Ishikawa (cell line): Measurements from ENCODE around the gene DACT2.
A peak's percentile ranks its signal among the peaks of the same experiment; 100 is the strongest.

Source experiments
- CEBPB ChIP-seq: IDR thresholded peaks from 2 replicates; pipeline ENCODE4 v1.6.1; 2012
- CREB1 ChIP-seq: IDR thresholded peaks from 2 replicates; pipeline ENCODE4 v1.6.1; 2012; ENCODE audit warnings: low read depth
- EGR1 ChIP-seq: IDR thresholded peaks from 2 replicates; pipeline ENCODE4 v1.6.1; 2012
- EP300 ChIP-seq: IDR thresholded peaks from 2 replicates; pipeline ENCODE4 v1.6.1; 2012; ENCODE audit warnings: borderline replicate concordance
- FOXM1 ChIP-seq: IDR thresholded peaks from 2 replicates; pipeline ENCODE4 v1.6.1; 2012; ENCODE audit warnings: low read depth, borderline replicate concordance
- MAX ChIP-seq: IDR thresholded peaks from 2 replicates; pipeline ENCODE4 v1.6.1; 2012
- NFIC ChIP-seq: IDR thresholded peaks from 2 replicates; pipeline ENCODE4 v1.6.1; 2012
- RAD21 ChIP-seq: IDR thresholded peaks from 2 replicates; pipeline ENCODE4 v1.6.1; 2012; ENCODE audit warnings: low read depth
- REST ChIP-seq: IDR thresholded peaks from 2 replicates; pipeline ENCODE4 v1.6.1; 2012; ENCODE audit warnings: low read depth, mild to moderate bottlenecking
- TAF1 ChIP-seq: IDR thresholded peaks from 2 replicates; pipeline ENCODE4 v1.6.1; 2012; ENCODE audit warnings: low read depth, mild to moderate bottlenecking
- TCF12 ChIP-seq: IDR thresholded peaks from 2 replicates; pipeline ENCODE4 v1.6.1; 2012; ENCODE audit warnings: low read depth
- TEAD4 ChIP-seq: IDR thresholded peaks from 2 replicates; pipeline ENCODE4 v1.6.1; 2012
- USF1 ChIP-seq: IDR thresholded peaks from 2 replicates; pipeline ENCODE4 v1.6.1; 2012
- YY1 ChIP-seq: IDR thresholded peaks from 2 replicates; pipeline ENCODE4 v1.6.1; 2012; ENCODE audit warnings: low read depth
- ZBTB7A ChIP-seq: IDR thresholded peaks from 2 replicates; pipeline ENCODE4 v1.6.1; 2012; ENCODE audit warnings: low read depth

The DACT2 gene

GRCh38 chr6:168336967-168337366, 17.4 kb upstream of the DACT2 start:
- TF ChIP-seq FOXM1, result no peak

GRCh38 chr6:168333989-168334388, 14.4 kb upstream of the DACT2 start:
- TF ChIP-seq TEAD4, result no peak
- no peak for TF ChIP-seq FOXM1
- no peak for TF ChIP-seq REST
- no peak for TF ChIP-seq NFIC
- no peak for TF ChIP-seq EGR1
- no peak for TF ChIP-seq YY1
- no peak for TF ChIP-seq TCF12
- TF ChIP-seq TAF1, result no peak
- TF ChIP-seq MAX, result no peak
- TF ChIP-seq USF1, result no peak
- no peak for TF ChIP-seq CEBPB
- TF ChIP-seq ZBTB7A, result no peak
- no peak for TF ChIP-seq EP300
- no peak for TF ChIP-seq CREB1
- TF ChIP-seq RAD21, result no peak

GRCh38 chr6:168333491-168333890, 13.9 kb upstream of the DACT2 start:
- no peak for TF ChIP-seq FOXM1
- no peak for TF ChIP-seq RAD21
- no peak for TF ChIP-seq EGR1
- no peak for TF ChIP-seq TCF12
- no peak for TF ChIP-seq REST
- no peak for TF ChIP-seq YY1
- no peak for TF ChIP-seq TAF1
- no peak for TF ChIP-seq MAX
- no peak for TF ChIP-seq TEAD4
- TF ChIP-seq EP300, result no peak
- no peak for TF ChIP-seq CREB1
- TF ChIP-seq USF1, result no peak
- no peak for TF ChIP-seq ZBTB7A
- no peak for TF ChIP-seq NFIC
- no peak for TF ChIP-seq CEBPB

GRCh38 chr6:168333039-168333438, 13.5 kb upstream of the DACT2 start:
- TF ChIP-seq YY1, result peak; percentile 28; the same call in 1 of the 2 replicates
- TF ChIP-seq TAF1, result no peak
- TF ChIP-seq RAD21, result peak; percentile 7; the same call in 1 of the 2 replicates
- no peak for TF ChIP-seq TCF12

GRCh38 chr6:168332020-168332419, 12.4 kb upstream of the DACT2 start:
- TF ChIP-seq MAX (peak; percentile 89), USF1 (peak; percentile 90), NFIC (no peak), REST (no peak), CREB1 (no peak), ZBTB7A (no peak), RAD21 (no peak), TCF12 (no peak; the same call in 1 of the 2 replicates), YY1 (no peak), EP300 (peak; percentile 26; the same call in 1 of the 2 replicates), TAF1 (no peak), FOXM1 (no peak), TEAD4 (no peak), CEBPB (peak; percentile 94), EGR1 (no peak)
